Liver (tissue), 3 donors: ENCODE data around the gene NTM.

Source experiments
- CTCF ChIP-seq: fragments of 150-350 bp; IDR thresholded peaks from 2 replicates; pipeline ENCODE4 v1.5.1; 2017; ENCODE audit warnings: improper control_type of control experiment, low read depth, low read length; ENCODE audit not compliant: missing input control
- FOXA2 ChIP-seq: IDR thresholded peaks from 2 replicates; pipeline ENCODE4 v1.6.1; 2016; ENCODE audit warnings: antibody characterized with exemption
- GABPA ChIP-seq, 2 donors: IDR thresholded peaks in 1 of 2; conservative IDR thresholded peaks in 1 of 2; 2 replicates each; pipeline ENCODE4 v1.6.1; 2016; ENCODE audit warnings: antibody characterized with exemption in 2 of 2, mild to moderate bottlenecking in 1 of 2, moderate library complexity in 1 of 2
- JUND ChIP-seq, 2 donors: IDR thresholded peaks; 2 replicates each; pipeline ENCODE4 v1.6.1; 2016; ENCODE audit warnings: antibody characterized with exemption in 2 of 2
- REST ChIP-seq: IDR thresholded peaks from 2 replicates; pipeline ENCODE4 v1.6.1; 2016; ENCODE audit warnings: antibody characterized with exemption, mild to moderate bottlenecking
- TAF1 ChIP-seq: conservative IDR thresholded peaks from 2 replicates; pipeline ENCODE4 v1.6.1; 2016; ENCODE audit warnings: antibody characterized with exemption, mild to moderate bottlenecking
- TF ChIP-seq, protein P1 (sequence below): IDR thresholded peaks from 2 replicates; pipeline ENCODE4 v1.6.1; 2016; ENCODE audit warnings: antibody characterized with exemption
- TF ChIP-seq, protein P2 (sequence below): IDR thresholded peaks from 2 replicates; pipeline ENCODE4 v1.6.1; 2016; ENCODE audit warnings: antibody characterized with exemption
- donor health status: healthy.
- donor health status: healthy.

- TF ChIP-seq CTCF (peak; percentile 29), TAF1 (no peak), FOXA2 (no peak), JUND (IDR thresholded peaks at IDR 0.05) (no peak), GABPA (IDR thresholded peaks at IDR 0.05 in 1 of 2, conservative IDR thresholded peaks at IDR 0.05 in 1 of 2) (no peak), REST (no peak)
- TF ChIP-seq, protein P1, sequence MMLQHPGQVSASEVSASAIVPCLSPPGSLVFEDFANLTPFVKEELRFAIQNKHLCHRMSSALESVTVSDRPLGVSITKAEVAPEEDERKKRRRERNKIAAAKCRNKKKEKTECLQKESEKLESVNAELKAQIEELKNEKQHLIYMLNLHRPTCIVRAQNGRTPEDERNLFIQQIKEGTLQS, result no peak
- TF ChIP-seq, protein P2, sequence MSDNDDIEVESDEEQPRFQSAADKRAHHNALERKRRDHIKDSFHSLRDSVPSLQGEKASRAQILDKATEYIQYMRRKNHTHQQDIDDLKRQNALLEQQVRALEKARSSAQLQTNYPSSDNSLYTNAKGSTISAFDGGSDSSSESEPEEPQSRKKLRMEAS, result no peak
Measured at GRCh38 chr11:132312701-132313111, 942.3 kb downstream of the NTM start.
